GM21367 (cell line): Measurements from ENCODE around the gene CDYL2.

Experiments
- ATAC-seq: cut with Tn5 transposase; IDR thresholded peaks from one replicate; pipeline ENCODE4 v1.9.1; 2021; ENCODE audit not compliant: unreplicated experiment

Gene CDYL2

GRCh38 chr16:80564394-80564793 is 240.0 kb downstream of the CDYL2 start:
- no peak for ATAC-seq

DNA sequence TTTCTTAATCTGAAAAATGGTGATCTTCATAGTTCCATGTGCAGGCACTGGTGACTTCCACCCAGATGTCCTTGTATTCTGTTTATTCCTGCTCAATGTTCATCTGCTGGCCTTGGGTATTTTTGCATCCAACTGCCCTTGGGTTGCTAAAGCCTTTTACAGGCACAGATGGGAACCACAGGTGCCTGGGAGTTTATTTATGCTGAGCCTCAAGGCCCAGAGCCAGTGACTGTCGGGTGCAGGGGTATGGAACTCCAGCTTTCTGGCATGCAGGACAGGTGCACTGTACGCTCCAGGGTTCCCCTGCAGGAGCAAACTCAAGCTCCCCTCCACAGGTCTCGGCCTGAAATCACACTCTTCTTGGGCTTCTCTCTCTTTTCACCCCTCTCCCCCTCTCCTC is 241.3 kb downstream of the CDYL2 start:
- ATAC-seq, result no peak

DNA sequence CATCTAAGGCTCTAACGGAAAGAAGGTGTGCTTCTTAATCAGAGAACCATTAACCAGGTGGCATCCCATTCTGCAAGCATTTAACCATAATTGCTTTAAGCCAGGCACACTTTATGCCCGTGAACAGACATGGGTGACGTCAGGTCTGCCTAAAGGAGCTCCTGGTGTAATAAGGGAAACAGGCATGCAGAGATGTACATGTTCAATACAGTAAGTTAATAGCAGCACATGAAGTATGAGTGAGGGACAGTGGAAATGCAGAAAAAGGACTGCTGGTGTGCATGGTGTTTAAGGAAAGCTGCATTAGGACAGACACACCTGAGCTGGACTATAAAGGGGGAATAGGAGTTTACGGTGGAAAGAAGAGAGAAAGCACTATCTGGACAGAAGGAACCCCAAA is 245.0 kb downstream of the CDYL2 start:
- no peak for ATAC-seq

GRCh38 chr16:80557037-80557436 is 247.4 kb downstream of the CDYL2 start:
- ATAC-seq, result no peak

GRCh38 chr16:80556481-80556880 is 247.9 kb downstream of the CDYL2 start:
- no peak for ATAC-seq

DNA sequence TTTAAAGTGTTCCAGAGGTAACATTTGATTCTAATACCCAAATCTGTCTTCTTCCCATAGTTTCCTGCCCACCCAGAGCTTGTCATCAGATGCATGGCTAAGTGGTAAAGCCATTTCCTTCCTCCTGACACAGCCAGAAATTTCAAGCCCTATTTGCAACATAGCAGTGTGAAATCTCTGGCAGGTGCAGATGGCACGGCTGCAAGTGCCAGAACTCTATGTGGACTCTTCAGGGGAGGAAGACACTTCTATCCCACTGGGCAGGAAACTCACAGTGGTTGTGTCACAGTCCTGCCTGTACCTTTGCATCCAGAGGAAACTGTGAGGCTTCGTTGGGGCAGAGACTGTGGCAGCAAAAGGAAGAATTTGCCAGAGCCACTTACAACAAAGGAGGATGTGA is 250.4 kb downstream of the CDYL2 start:
- ATAC-seq, result no peak

DNA sequence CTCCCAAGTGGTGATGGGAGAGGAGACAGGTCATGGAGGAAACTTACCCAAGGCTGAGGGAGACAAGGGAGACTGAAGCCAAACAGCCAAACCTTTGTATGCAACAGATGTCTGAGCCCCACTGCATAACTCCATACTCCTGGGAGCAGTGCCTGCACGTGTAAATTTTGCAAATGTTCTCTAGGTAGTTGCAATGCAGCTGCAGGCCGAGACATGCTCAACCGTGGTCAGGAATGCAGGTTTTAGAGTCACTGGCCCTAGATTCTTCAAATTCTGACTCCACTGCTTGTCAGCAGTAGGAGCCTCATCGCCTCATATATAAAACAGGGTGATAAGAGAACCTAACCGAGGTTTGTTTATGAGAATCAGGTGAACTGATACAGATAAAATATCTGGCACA is 252.1 kb downstream of the CDYL2 start:
- ATAC-seq, result no peak
